ENCODE results near the gene GARIN5A. TPM values are rescaled to one million over a fixed set of nuclear protein-coding genes. Genes with fewer than 3 reads are reported as not detected.

The GARIN5A gene
- total and polyA plus RNA-seq, 2 of the 8 experiments (the other 6 are each of a cell fraction or from before 2014, with no cell fraction given), result 9.1 to 18.5 TPM

GRCh38 chr19:50511069-50511822 lies 34.6 kb upstream of the GARIN5A start, which contains the start of gene JOSD2 (continued):
- TF ChIP-seq SIN3A (conservative IDR thresholded peaks at IDR 0.05 in 1 of 2, IDR thresholded peaks at IDR 0.05 in 1 of 2; ENCODE audit: low read depth in 1 of 2, low read length in 2 of 2), result no peak; a peak in 1 of 4 replicates
- no peak for TF ChIP-seq CHD7 (IDR thresholded peaks at IDR 0.05; ENCODE audit: insufficient replicate concordance, low read length)
- TF ChIP-seq CHD1 (IDR thresholded peaks at IDR 0.05; ENCODE audit: low read depth, low read length), result no peak
- no peak for TF ChIP-seq SP2 (IDR thresholded peaks at IDR 0.05; ENCODE audit: low read length)
- no peak for TF ChIP-seq RNF2 (IDR thresholded peaks at IDR 0.05; ENCODE audit: borderline replicate concordance, low read depth, low read length, missing control alignments, poor library complexity, severe bottlenecking)
- no peak for TF ChIP-seq POLR2A (IDR thresholded peaks at IDR 0.05; ENCODE audit: control extremely low read depth in 1 of 2, low read depth in 2 of 2, low read length in 2 of 2)
- no peak for TF ChIP-seq TBP (IDR thresholded peaks at IDR 0.05; ENCODE audit: low read depth, low read length)
